Prostate gland (tissue), 2 donors: ENCODE measurements around the gene ZNF285.

ENCODE experiments used
- CTCF ChIP-seq, 4 experiments: fragments of 200-600 bp in 2 of 4; fragments of 450-650 bp in 2 of 4; sonication (generic) in 2 of 4; IDR thresholded peaks; 1 replicate in 3 of 4; 2 replicates in 1 of 4; pipeline ENCODE4 v1.5.1; 2016 to 2019; ENCODE audit warnings: antibody characterized with exemption in 4 of 4, mild to moderate bottlenecking in 2 of 4, moderate library complexity in 2 of 4
- POLR2A ChIP-seq: fragments of 450-650 bp; IDR thresholded peaks from one replicate; pipeline ENCODE4 v1.6.1; 2016; ENCODE audit warnings: antibody characterized with exemption, mild to moderate bottlenecking

GRCh38 chr19:44401139-44402115, at the start of gene ZNF285:
- peak in 1 of 4 experiments; percentile 6 for TF ChIP-seq CTCF (IDR thresholded peaks at IDR 0.05)
- TF ChIP-seq POLR2A = no peak
